Endothelial cell of umbilical vein (primary cell): ENCODE results near the gene C1orf210.

Source experiments
- CTCF ChIP-seq, 2 donors: IDR thresholded peaks; 1 replicate in 1 of 2; 2 replicates in 1 of 2; pipeline ENCODE4 v1.5.1; 2011; ENCODE audit warnings: low read length in 2 of 2, mild to moderate bottlenecking in 2 of 2, moderate library complexity in 2 of 2, control low read depth in 1 of 2, inconsistent platforms in 1 of 2, low read depth in 1 of 2; ENCODE audit not compliant: insufficient read depth in 1 of 2; ENCODE audit errors: extremely low read depth in 1 of 2
- EZH2 ChIP-seq: IDR thresholded peaks from 2 replicates; pipeline ENCODE4 v1.6.1; 2012; ENCODE audit warnings: borderline replicate concordance, low read depth, mild to moderate bottlenecking, moderate library complexity, low read length, inconsistent platforms; ENCODE audit not compliant: severe bottlenecking
- MYC ChIP-seq: IDR thresholded peaks from one replicate; pipeline ENCODE4 v1.6.1; 2011; ENCODE audit warnings: mild to moderate bottlenecking, low read depth, low read length
- POLR2A ChIP-seq: IDR thresholded peaks from 2 replicates; pipeline ENCODE4 v1.6.1; 2012; ENCODE audit warnings: low read depth, mild to moderate bottlenecking, control low read depth, low read length
- POLR2AphosphoS5 ChIP-seq: IDR thresholded peaks from 2 replicates; pipeline ENCODE4 v1.6.1; 2012; ENCODE audit warnings: low read depth, mild to moderate bottlenecking, control low read depth, low read length, moderate library complexity; ENCODE audit not compliant: insufficient read depth

- no peak for TF ChIP-seq POLR2AphosphoS5
- TF ChIP-seq EZH2, result no peak
- TF ChIP-seq POLR2A, result no peak
- no peak for TF ChIP-seq CTCF (IDR thresholded peaks at IDR 0.05; ENCODE audit: extremely low read depth in 1 of 2, insufficient read depth in 1 of 2, low read depth in 1 of 2, low read length in 2 of 2)
- TF ChIP-seq MYC, result no peak
Observed at GRCh38 chr1:43241413-43241836, 44.0 kb downstream of the C1orf210 start.
